H1 (cell line): Measurements from ENCODE around the gene CHMP6. TPM values are rescaled to one million over a fixed set of nuclear protein-coding genes. Genes with fewer than 3 reads are reported as not detected.
A peak's percentile ranks its signal among the peaks of the same experiment; 100 is the strongest.

Experiments
- CTCF ChIA-PET: fragments of 300-600 bp; sonication (Branson Sonifier 250); formaldehyde crosslinking; loops from one replicate; lab custom pipeline; 2021; ENCODE audit not compliant: partially characterized antibody; lab: Charles Lee
- POLR2A ChIA-PET: fragments of 300-600 bp; sonication (Branson Sonifier 250); formaldehyde crosslinking; loops from one replicate; lab custom pipeline; 2021; ENCODE audit warnings: inconsistent platforms; ENCODE audit not compliant: partially characterized antibody; lab: Charles Lee
- DNase-seq, 2 experiments: peaks; one replicate each; pipeline versions ENCODE4 v3.0.0 to v3.0.0-alpha.2; 2010 to 2022; ENCODE audit warnings: low spot score in 2 of 2, low read depth in 1 of 2, mixed read lengths in 1 of 2
- FAIRE-seq: peaks from 2 replicates; lab custom pipeline; 2011; peaks lifted over from hg19 to GRCh38; lab: Jason Lieb, UNC
- H2AFZ ChIP-seq: 2 replicates; pipeline ENCODE4 v1.8.1; 2012; ENCODE audit warnings: low read length, inconsistent platforms
- H2AK5ac ChIP-seq: 2 replicates; pipeline ENCODE4 v1.6.1; 2013; ENCODE audit warnings: low read depth, low read length
- H2BK120ac ChIP-seq: replicated peaks from 2 replicates; pipeline ENCODE3; 2013; ENCODE audit warnings: low read depth, low read length, inconsistent platforms
- H2BK12ac ChIP-seq: 2 replicates; pipeline ENCODE4 v1.6.1; 2013; ENCODE audit warnings: low read depth, low read length
- H2BK15ac ChIP-seq: 2 replicates; pipeline ENCODE4 v1.6.1; 2013; ENCODE audit warnings: low read length
- H2BK20ac ChIP-seq: 2 replicates; pipeline ENCODE4 v1.6.1; 2013; ENCODE audit warnings: low read length
- H2BK5ac ChIP-seq: 2 replicates; pipeline ENCODE4 v1.6.1; 2013; ENCODE audit warnings: low read depth, low read length
- H3K14ac ChIP-seq: 2 replicates; pipeline ENCODE4 v1.6.1; 2013; ENCODE audit warnings: inconsistent platforms; ENCODE audit not compliant: insufficient read length
- H3K18ac ChIP-seq: 2 replicates; pipeline ENCODE4 v1.6.1; 2013; ENCODE audit warnings: low read length; ENCODE audit errors: extremely low read depth
- H3K23ac ChIP-seq: 2 replicates; pipeline ENCODE4 v1.6.1; 2013; ENCODE audit warnings: inconsistent platforms; ENCODE audit not compliant: insufficient read length
- H3K23me2 ChIP-seq: 2 replicates; pipeline ENCODE4 v1.6.1; 2013; ENCODE audit warnings: low read depth, low read length
- H3K27ac ChIP-seq: 2 replicates; pipeline ENCODE4 v1.6.1; 2011; ENCODE audit warnings: low read depth, low read length, inconsistent platforms
- H3K27me3 ChIP-seq, 4 experiments: replicated peaks in 1 of 4; 1 replicate in 1 of 4; 2 replicates in 3 of 4; pipeline versions ENCODE4 v1.6.1 to v1.8.1; 2011 to 2013; ENCODE audit warnings: low read length in 3 of 4, mild to moderate bottlenecking in 3 of 4, inconsistent platforms in 2 of 4, mixed read lengths in 2 of 4, moderate library complexity in 1 of 4; ENCODE audit not compliant: control insufficient read depth in 3 of 4, insufficient read depth in 3 of 4; ENCODE audit errors: extremely low read depth in 1 of 4
- H3K36me3 ChIP-seq, 4 experiments: 2 replicates each; pipeline versions ENCODE4 v1.6.1 to v1.8.1; 2011 to 2013; ENCODE audit warnings: mild to moderate bottlenecking in 4 of 4, low read length in 3 of 4, moderate library complexity in 2 of 4, control low read depth in 1 of 4, inconsistent platforms in 1 of 4; ENCODE audit not compliant: insufficient read depth in 4 of 4, control insufficient read depth in 2 of 4
- H3K4ac ChIP-seq: replicated peaks from 2 replicates; pipeline ENCODE3; 2013; ENCODE audit warnings: low read length, low read depth, mixed read lengths, inconsistent platforms; ENCODE audit not compliant: insufficient read length
- H3K4me1 ChIP-seq, 4 experiments: replicated peaks in 1 of 4; 1 replicate in 1 of 4; 2 replicates in 3 of 4; pipeline versions ENCODE4 v1.6.1 to v1.8.1; 2011 to 2013; ENCODE audit warnings: low read length in 3 of 4, inconsistent platforms in 2 of 4, mixed read lengths in 1 of 4; ENCODE audit not compliant: insufficient read depth in 4 of 4, control insufficient read depth in 3 of 4
- H3K4me2 ChIP-seq, 2 experiments: 2 replicates each; pipeline versions ENCODE4 v1.6.1 to v1.8.1; 2011 to 2013; ENCODE audit warnings: low read depth in 2 of 2, low read length in 2 of 2, control low read depth in 1 of 2, inconsistent platforms in 1 of 2, mild to moderate bottlenecking in 1 of 2; ENCODE audit not compliant: insufficient read depth in 1 of 2
- H3K4me3 ChIP-seq, 4 experiments: fragments of 200-600, 300-600 bp in 1 of 4; sonication (generic), shearing (Covaris generic), sonication (Bioruptor Twin) in 1 of 4; 2 replicates each; pipeline versions ENCODE4 v1.5.1 to v1.8.1; 2011 to 2016; ENCODE audit warnings: low read length in 4 of 4, low read depth in 3 of 4, control low read depth in 2 of 4, inconsistent platforms in 2 of 4, mild to moderate bottlenecking in 2 of 4, mixed read lengths in 1 of 4, moderate library complexity in 1 of 4; ENCODE audit not compliant: insufficient read depth in 2 of 4; ENCODE audit errors: extremely low read depth in 1 of 4
- H3K56ac ChIP-seq: replicated peaks from 2 replicates; pipeline ENCODE3; 2013; ENCODE audit warnings: low read depth, mild to moderate bottlenecking, mixed read lengths, low read length, inconsistent platforms; ENCODE audit not compliant: insufficient read length
- H3K79me1 ChIP-seq: 2 replicates; pipeline ENCODE4 v1.6.1; 2013; ENCODE audit warnings: low read depth, low read length, control low read depth
- H3K79me2 ChIP-seq, 2 experiments: 2 replicates each; pipeline versions ENCODE4 v1.6.1 to v1.8.1; 2012 to 2013; ENCODE audit warnings: low read length in 2 of 2, mild to moderate bottlenecking in 2 of 2, inconsistent platforms in 1 of 2; ENCODE audit not compliant: insufficient read depth in 2 of 2, control insufficient read depth in 1 of 2
- H3K9ac ChIP-seq, 4 experiments: replicated peaks in 1 of 4; 1 replicate in 1 of 4; 2 replicates in 3 of 4; pipeline versions ENCODE4 v1.6.1 to v1.8.1; 2011 to 2013; ENCODE audit warnings: low read depth in 3 of 4, low read length in 3 of 4, control low read depth in 2 of 4, mild to moderate bottlenecking in 2 of 4, moderate library complexity in 2 of 4, inconsistent platforms in 1 of 4; ENCODE audit errors: extremely low read depth in 1 of 4
- H3K9me3 ChIP-seq, 2 experiments: 2 replicates each; pipeline versions ENCODE4 v1.6.1 to v1.8.1; 2012 to 2013; ENCODE audit warnings: mild to moderate bottlenecking in 2 of 2, moderate library complexity in 2 of 2, control low read depth in 1 of 2, inconsistent platforms in 1 of 2, low read depth in 1 of 2, low read length in 1 of 2, mixed read lengths in 1 of 2; ENCODE audit not compliant: insufficient read depth in 2 of 2
- H4K20me1 ChIP-seq, 2 experiments: replicated peaks in 1 of 2; 2 replicates each; pipeline versions ENCODE3 to v1.8.1; 2011 to 2013; ENCODE audit warnings: inconsistent platforms in 2 of 2, low read length in 2 of 2, mild to moderate bottlenecking in 1 of 2; ENCODE audit not compliant: insufficient read depth in 2 of 2, control insufficient read depth in 1 of 2
- H4K5ac ChIP-seq: 2 replicates; pipeline ENCODE4 v1.6.1; 2013; ENCODE audit warnings: low read length, low read depth, mixed read lengths, inconsistent platforms; ENCODE audit not compliant: insufficient read length
- H4K8ac ChIP-seq: 2 replicates; pipeline ENCODE4 v1.8.0; 2013; ENCODE audit warnings: mild to moderate bottlenecking, moderate library complexity, low read length, inconsistent platforms; ENCODE audit not compliant: insufficient read depth; ENCODE audit errors: extremely low read depth
- H4K91ac ChIP-seq: replicated peaks from 2 replicates; pipeline ENCODE3; 2013; ENCODE audit warnings: low read length, mixed read lengths, inconsistent platforms; ENCODE audit not compliant: insufficient read length
- GTF2F1 ChIP-seq: IDR thresholded peaks from 2 replicates; pipeline ENCODE4 v1.6.1; 2012; ENCODE audit warnings: low read depth, low read length, improper control_type of control experiment, borderline replicate concordance
- JUND ChIP-seq: IDR thresholded peaks from 2 replicates; pipeline ENCODE4 v1.6.1; 2011; ENCODE audit warnings: mild to moderate bottlenecking, improper control_type of control experiment, low read length
- KDM1A ChIP-seq: fragments of 200-600, 300-600 bp; sonication (generic); IDR thresholded peaks from 2 replicates; pipeline ENCODE4 v1.7.1; 2016; ENCODE audit warnings: mild to moderate bottlenecking, low read length, borderline replicate concordance
- SIRT6 ChIP-seq: IDR thresholded peaks from one replicate; pipeline ENCODE4 v1.7.1; 2012; ENCODE audit warnings: low read length, inconsistent platforms
- SP1 ChIP-seq: IDR thresholded peaks from 2 replicates; pipeline ENCODE4 v1.6.1; 2011; ENCODE audit warnings: low read depth, low read length
- TAF7 ChIP-seq: optimal IDR thresholded peaks from 2 replicates; pipeline ENCODE3; 2011; ENCODE audit warnings: low read depth, mild to moderate bottlenecking, inconsistent platforms, low read length, moderate library complexity, borderline replicate concordance
- WGBS, 2 experiments: shearing (Covaris generic) in 1 of 2; methylation state at CpG; one replicate each; pipeline versions ENCODE4 v1.1.6 to v1.1.7; 2013 to 2015; ENCODE audit warnings: low lambda C conversion rate in 2 of 2, mixed read lengths in 2 of 2, inconsistent platforms in 1 of 2, low coverage in 1 of 2, missing lambda C conversion rate in 1 of 2; ENCODE audit not compliant: insufficient replicate concordance in 2 of 2, insufficient coverage in 1 of 2, insufficient read length in 1 of 2; ENCODE audit errors: extremely low coverage in 1 of 2, missing lambda C conversion rate in 1 of 2; 5-methylcytosine and 5-hydroxymethylcytosine counted together
- polyA plus RNA-seq, 7 experiments: library from polyadenylated mRNA; depleted of rRNA in 3 of 7; stranded (reverse) in 5 of 7; unstranded in 2 of 7; fragments of >200 nt in 5 of 7; fragments of 200-250 nt in 2 of 7; gene quantifications; 1 replicate in 5 of 7; 2 replicates in 1 of 7; 4 replicates in 1 of 7; pipeline versions ENCODE4 v1.2.1 to v1.2.3, GENCODE V29; 2011 to 2013; ENCODE audit warnings: missing spikeins in 2 of 7, mixed read lengths in 2 of 7
- total RNA-seq: library from RNA; stranded (reverse); fragmentation: NEBNext Ultra II Directional; extraction: Animal tissue kit (Norgen Biotek cat#: 25700); gene quantifications from 2 replicates; pipeline ENCODE4 v1.2.1, GENCODE V29; 2021

The CHMP6 gene
- total and polyA plus RNA-seq, 2 of the 8 experiments (the other 6 are each of a cell fraction or from before 2014, with no cell fraction given), result 15.7 to 24.3 TPM

DNA sequence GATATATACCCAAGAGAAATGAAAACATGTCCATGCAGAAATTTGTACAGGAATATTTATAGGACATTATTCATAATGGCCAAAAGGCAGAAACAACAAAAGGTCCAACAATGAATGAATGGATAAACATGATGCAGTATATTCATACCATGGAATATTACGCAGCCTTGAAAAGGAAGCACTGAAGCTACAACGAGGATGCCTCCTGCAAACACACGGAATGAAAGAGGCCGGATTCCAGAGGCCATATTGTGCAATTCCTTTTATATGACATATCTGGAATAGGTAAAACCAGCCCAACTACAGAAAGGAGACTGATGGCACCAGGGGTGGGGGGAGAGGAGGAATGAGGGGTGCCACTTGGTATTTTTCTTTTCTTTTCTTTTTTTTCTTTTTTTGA lies 14.5 kb upstream of the CHMP6 start:
- Histone ChIP-seq H2AK5ac (no peak overlapping the region), H3K4me2 (no peak overlapping the region), H3K14ac (no peak overlapping the region), H2BK5ac (no peak overlapping the region), H2AFZ (no peak overlapping the region), H3K4me1 (peaks cover 0 to 8% (median 1%) of the 10 kb centered on the region in 4 experiments; a peak in 4 of 7 replicates), H2BK12ac (no peak overlapping the region), H3K56ac (no peak overlapping the region), H3K4ac (no peak overlapping the region), H3K79me2 (no peaks in the 10 kb centered on the region), H3K27ac (no peak overlapping the region), H3K18ac (no peak overlapping the region), H2BK15ac (no peak overlapping the region), H3K4me3 (no peak overlapping the region), H3K27me3 (peaks cover 0 to 7% (median 3%) of the 10 kb centered on the region in 4 experiments; a peak in 4 of 7 replicates), H2BK20ac (no peak overlapping the region), H3K23me2 (peaks cover 6% of the 10 kb centered on the region; the same call in 1 of the 2 replicates), H3K9ac (no peak overlapping the region), H4K20me1 (no peaks in the 10 kb centered on the region), H4K91ac (no peak overlapping the region), H3K36me3 (no peaks in the 10 kb centered on the region), H3K79me1 (no peaks in the 10 kb centered on the region), H4K5ac (no peak overlapping the region), H3K9me3 (no peaks in the 10 kb centered on the region), H4K8ac (no peak overlapping the region), H3K23ac (no peak overlapping the region), H2BK120ac (no peak overlapping the region)
- DNase-seq (no peak), FAIRE-seq (no peak)
- TF ChIP-seq SP1, result no peak
- 0 out of 2 replicates have a peak, but pooled peaks have one; percentile 33 for TF ChIP-seq KDM1A
- no peak for TF ChIP-seq JUND
- no peak for TF ChIP-seq TAF7
- TF ChIP-seq SIRT6, result no peak
- TF ChIP-seq GTF2F1, result no peak
- POLR2A ChIA-PET, result no interaction called here
- 96% methylated on average over 4 of the region's 4 CpGs; no CpG with 5 or more reads in 1 of the 2 experiments for WGBS, 2 experiments
- CTCF ChIA-PET, result no interaction called here
